ENCODE data around the gene TRPM3. TPM values are rescaled to one million over a fixed set of nuclear protein-coding genes. Genes with fewer than 3 reads are reported as not detected.

TRPM3 gene
- polyA plus RNA-seq, 3 donors: not detected

DNA sequence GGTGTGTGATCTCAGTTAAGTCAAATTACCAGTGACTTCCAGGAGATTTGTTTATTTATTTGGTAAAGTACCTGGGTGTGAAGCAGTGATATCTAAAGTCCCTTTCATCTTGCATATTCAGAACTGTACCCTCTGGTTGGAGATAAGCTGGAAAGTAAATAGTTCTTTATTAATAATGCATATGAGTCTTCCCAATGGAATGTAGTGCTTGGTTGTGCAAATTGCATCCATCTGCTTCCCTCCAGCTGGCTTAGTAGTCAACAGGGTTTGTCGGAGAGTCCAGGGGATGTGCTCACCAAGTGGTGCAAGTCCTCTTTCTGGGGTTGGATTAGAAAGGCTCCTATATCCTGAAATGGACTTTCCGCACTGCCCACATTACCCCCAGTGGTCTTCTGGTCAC is 42.0 kb downstream of the TRPM3 start:
- no peak for DNase-seq
- Mint-ChIP-seq H3K36me3 (no peaks in the 10 kb centered on the region), H3K4me1 (no peaks in the 10 kb centered on the region), H3K27ac (no peak overlapping the region), H3K27me3 (ENCODE audit: low read depth in 3 of 3) (peaks cover 0 to 5% (median 2%) of the 10 kb centered on the region in 3 donors), H3K4me3 (no peak overlapping the region), H3K9me3 (peaks cover 0 to 8% (median 2%) of the 10 kb centered on the region in 7 donors)
- Histone ChIP-seq H3K4me1 (ENCODE audit: control insufficient read depth in 1 of 2, insufficient read depth in 2 of 2, low read length in 2 of 2) (no peaks in the 10 kb centered on the region), H3K4me3 (replicated peaks in 1 of 3; ENCODE audit: low read depth in 2 of 3, low read length in 3 of 3) (no peak overlapping the region), H3K27ac (ENCODE audit: low read depth in 1 of 2, low read length in 2 of 2) (no peak overlapping the region), H3K4me2 (replicated peaks; ENCODE audit: extremely low read depth, low read length, poor library complexity, severe bottlenecking) (no peak overlapping the region), H3K9me3 (replicated peaks in 1 of 2; ENCODE audit: control insufficient read depth in 1 of 2, insufficient read depth in 1 of 2, low read length in 2 of 2) (peaks cover 0 to 8% of the 10 kb centered on the region in 2 donors), H4K20me1 (ENCODE audit: insufficient read depth, low read length) (no peaks in the 10 kb centered on the region), H3K27me3 (ENCODE audit: control insufficient read depth in 2 of 2, insufficient read depth in 2 of 2, low read length in 2 of 2) (no peaks in the 10 kb centered on the region), H3K36me3 (replicated peaks in 1 of 2; ENCODE audit: control insufficient read depth in 1 of 2, insufficient read depth in 2 of 2, low read length in 2 of 2) (no peaks in the 10 kb centered on the region), H2AFZ (ENCODE audit: insufficient read depth, low read depth, low read length, poor library complexity, severe bottlenecking) (no peak overlapping the region), H3K9ac (ENCODE audit: insufficient read depth, low read length, poor library complexity, severe bottlenecking) (no peak overlapping the region), H3K79me2 (ENCODE audit: insufficient read depth, low read length) (no peaks in the 10 kb centered on the region)
- WGBS (ENCODE audit: insufficient coverage): 100% methylated on average over 1 of the region's 2 CpGs
- TF ChIP-seq, protein P1, sequence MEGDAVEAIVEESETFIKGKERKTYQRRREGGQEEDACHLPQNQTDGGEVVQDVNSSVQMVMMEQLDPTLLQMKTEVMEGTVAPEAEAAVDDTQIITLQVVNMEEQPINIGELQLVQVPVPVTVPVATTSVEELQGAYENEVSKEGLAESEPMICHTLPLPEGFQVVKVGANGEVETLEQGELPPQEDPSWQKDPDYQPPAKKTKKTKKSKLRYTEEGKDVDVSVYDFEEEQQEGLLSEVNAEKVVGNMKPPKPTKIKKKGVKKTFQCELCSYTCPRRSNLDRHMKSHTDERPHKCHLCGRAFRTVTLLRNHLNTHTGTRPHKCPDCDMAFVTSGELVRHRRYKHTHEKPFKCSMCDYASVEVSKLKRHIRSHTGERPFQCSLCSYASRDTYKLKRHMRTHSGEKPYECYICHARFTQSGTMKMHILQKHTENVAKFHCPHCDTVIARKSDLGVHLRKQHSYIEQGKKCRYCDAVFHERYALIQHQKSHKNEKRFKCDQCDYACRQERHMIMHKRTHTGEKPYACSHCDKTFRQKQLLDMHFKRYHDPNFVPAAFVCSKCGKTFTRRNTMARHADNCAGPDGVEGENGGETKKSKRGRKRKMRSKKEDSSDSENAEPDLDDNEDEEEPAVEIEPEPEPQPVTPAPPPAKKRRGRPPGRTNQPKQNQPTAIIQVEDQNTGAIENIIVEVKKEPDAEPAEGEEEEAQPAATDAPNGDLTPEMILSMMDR (IDR thresholded peaks at IDR 0.05): no peak
- intact Hi-C loops (cut with micrococcal nuclease): no loop called here

DNA sequence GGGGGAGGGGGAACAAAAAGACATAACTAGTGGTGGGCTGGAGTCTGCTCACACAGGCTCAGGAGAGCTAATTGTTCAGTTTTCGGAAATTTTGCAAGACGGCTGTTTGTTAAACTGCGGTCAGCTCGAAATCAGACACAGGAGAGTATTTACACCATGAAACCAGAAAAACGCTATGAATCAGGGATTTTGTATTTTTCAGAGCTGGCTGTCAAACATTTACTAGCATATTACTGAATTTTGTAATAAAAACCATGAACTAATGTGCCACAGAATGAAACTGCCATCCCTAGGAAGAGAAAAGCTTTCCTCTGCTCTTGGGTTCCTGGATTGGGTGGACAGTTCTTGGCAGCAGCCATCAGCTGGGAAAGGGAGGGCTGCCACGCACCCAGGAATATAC is 45.3 kb downstream of the TRPM3 start:
- no peak overlapping the region for H3K4me3 ChIP-seq (replicated peaks in 1 of 3; ENCODE audit: low read depth in 2 of 3, low read length in 3 of 3)
- Mint-ChIP-seq H3K27ac (no peak overlapping the region), H3K4me1 (no peaks in the 10 kb centered on the region), H3K4me3 (no peak overlapping the region), H3K9me3 (peaks cover 0 to 8% (median 2%) of the 10 kb centered on the region in 7 donors), H3K27me3 (ENCODE audit: low read depth in 3 of 3) (peaks cover 0 to 5% (median 2%) of the 10 kb centered on the region in 3 donors), H3K36me3 (no peaks in the 10 kb centered on the region)
- no peak overlapping the region for H3K9ac ChIP-seq (ENCODE audit: insufficient read depth, low read length, poor library complexity, severe bottlenecking)
- TF ChIP-seq, protein P1 (IDR thresholded peaks at IDR 0.05): no peak
- no peaks in the 10 kb centered on the region for H3K27me3 ChIP-seq (ENCODE audit: control insufficient read depth in 2 of 2, insufficient read depth in 2 of 2, low read length in 2 of 2)
- no peak for DNase-seq
- WGBS (ENCODE audit: insufficient coverage): 100% methylated on average over 1 of the region's 6 CpGs
- no peak overlapping the region for H2AFZ ChIP-seq (ENCODE audit: insufficient read depth, low read depth, low read length, poor library complexity, severe bottlenecking)
- no peak overlapping the region for H3K27ac ChIP-seq (ENCODE audit: low read depth in 1 of 2, low read length in 2 of 2)
- no peaks in the 10 kb centered on the region for H3K4me1 ChIP-seq (ENCODE audit: control insufficient read depth in 1 of 2, insufficient read depth in 2 of 2, low read length in 2 of 2)
- H3K79me2 ChIP-seq (ENCODE audit: insufficient read depth, low read length): no peaks in the 10 kb centered on the region
- H3K4me2 ChIP-seq (replicated peaks; ENCODE audit: extremely low read depth, low read length, poor library complexity, severe bottlenecking): no peak overlapping the region
- peaks cover 0 to 8% of the 10 kb centered on the region in 2 donors for H3K9me3 ChIP-seq (replicated peaks in 1 of 2; ENCODE audit: control insufficient read depth in 1 of 2, insufficient read depth in 1 of 2, low read length in 2 of 2)
- intact Hi-C loops (cut with micrococcal nuclease): no loop called here
- no peaks in the 10 kb centered on the region for H3K36me3 ChIP-seq (replicated peaks in 1 of 2; ENCODE audit: control insufficient read depth in 1 of 2, insufficient read depth in 2 of 2, low read length in 2 of 2)
- H4K20me1 ChIP-seq (ENCODE audit: insufficient read depth, low read length): no peaks in the 10 kb centered on the region

Measured in CD14-positive monocyte (primary cell).